NCI-H1436 (cell line): Measurements from ENCODE around the gene DLK2.
"Not testable (repeated sequence)": the region's sequence is repeated elsewhere in the genome, so short reads cannot be mapped to it uniquely, and the experiment has no call there.

Source experiments
- DNase-seq: peaks from one replicate; lab custom pipeline; 2025; lab: John Stamatoyannopoulos, UW

DLK2 gene

GRCh38 chr6:43481591-43482236, 26.4 kb upstream of the DLK2 start:
- DNase-seq = no peak

GRCh38 chr6:43481075-43481474, 25.7 kb upstream of the DLK2 start:
- DNase-seq = no peak

- DNase-seq = no peak
These were observed 22.6 kb upstream of the DLK2 start for GRCh38 chr6:43478008-43478372.

GRCh38 chr6:43477235-43478007, 22.1 kb upstream of the DLK2 start, which contains the start of gene TJAP1:
Gene TJAP1, plus strand, starts transcription at chr6:43477570. Its CDS starts 21,432 bp downstream, at chr6:43499002.
- DNase-seq = peak; percentile 87

GRCh38 chr6:43476746-43477145, 21.4 kb upstream of the DLK2 start:
- no peak for DNase-seq

GRCh38 chr6:43475516-43475915, 20.2 kb upstream of the DLK2 start:
- no peak for DNase-seq

GRCh38 chr6:43472515-43472914, 17.2 kb upstream of the DLK2 start:
- DNase-seq = no peak

- no peak for DNase-seq
These were observed 16.1 kb upstream of the DLK2 start for GRCh38 chr6:43471399-43471798.

GRCh38 chr6:43469947-43470346, 14.6 kb upstream of the DLK2 start:
- no peak for DNase-seq

- DNase-seq = no peak
These were observed 13.7 kb upstream of the DLK2 start for GRCh38 chr6:43468748-43469681.

GRCh38 chr6:43468240-43468639, 12.9 kb upstream of the DLK2 start:
- no peak for DNase-seq

- DNase-seq = no peak
These were observed 12.4 kb upstream of the DLK2 start for GRCh38 chr6:43467752-43468151.

- DNase-seq = not testable (repeated sequence)
These were observed 11.9 kb upstream of the DLK2 start for GRCh38 chr6:43467265-43467664.

- no peak for DNase-seq
These were observed 10.6 kb upstream of the DLK2 start for GRCh38 chr6:43465948-43466347.

- no peak for DNase-seq
These were observed 9.0 kb upstream of the DLK2 start for GRCh38 chr6:43464337-43464736.

GRCh38 chr6:43461936-43462335, 6.6 kb upstream of the DLK2 start:
- no peak for DNase-seq

GRCh38 chr6:43460032-43460431, 4.7 kb upstream of the DLK2 start:
- DNase-seq = no peak

GRCh38 chr6:43459535-43459934, 4.2 kb upstream of the DLK2 start:
- DNase-seq = no peak

- DNase-seq = not testable (repeated sequence)
These were observed 2.8 kb upstream of the DLK2 start for GRCh38 chr6:43458154-43458553.

- no peak for DNase-seq
These were observed 2.3 kb upstream of the DLK2 start for GRCh38 chr6:43457643-43458042.

GRCh38 chr6:43454696-43455530, 435 bp downstream of the DLK2 start:
- DNase-seq = no peak

GRCh38 chr6:43454290-43454695, 1.1 kb downstream of the DLK2 start:
- peak; percentile 31 for DNase-seq
